ENCODE measurements around the gene ARHGAP9.
A peak's percentile ranks its signal among the peaks of the same experiment; 100 is the strongest.
"Not testable (repeated sequence)": the region's sequence is repeated elsewhere in the genome, so short reads cannot be mapped to it uniquely, and the experiment has no call there.

ARHGAP9 gene

DNA sequence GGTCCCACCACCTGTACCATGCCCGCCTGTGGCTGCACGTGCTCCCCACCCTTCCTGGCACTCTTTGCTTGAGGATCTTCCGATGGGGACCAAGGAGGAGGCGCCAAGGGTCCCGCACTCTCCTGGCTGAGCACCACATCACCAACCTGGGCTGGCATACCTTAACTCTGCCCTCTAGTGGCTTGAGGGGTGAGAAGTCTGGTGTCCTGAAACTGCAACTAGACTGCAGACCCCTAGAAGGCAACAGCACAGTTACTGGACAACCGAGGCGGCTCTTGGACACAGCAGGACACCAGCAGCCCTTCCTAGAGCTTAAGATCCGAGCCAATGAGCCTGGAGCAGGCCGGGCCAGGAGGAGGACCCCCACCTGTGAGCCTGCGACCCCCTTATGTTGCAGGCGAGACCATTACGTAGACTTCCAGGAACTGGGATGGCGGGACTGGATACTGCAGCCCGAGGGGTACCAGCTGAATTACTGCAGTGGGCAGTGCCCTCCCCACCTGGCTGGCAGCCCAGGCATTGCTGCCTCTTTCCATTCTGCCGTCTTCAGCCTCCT, 23.4 kb downstream of the ARHGAP9 start:
- peak; percentile 83 for DNase-seq

- DNase-seq = no peak
Observed at GRCh38 chr12:57455374-57456144, 24.1 kb downstream of the ARHGAP9 start.

DNA sequence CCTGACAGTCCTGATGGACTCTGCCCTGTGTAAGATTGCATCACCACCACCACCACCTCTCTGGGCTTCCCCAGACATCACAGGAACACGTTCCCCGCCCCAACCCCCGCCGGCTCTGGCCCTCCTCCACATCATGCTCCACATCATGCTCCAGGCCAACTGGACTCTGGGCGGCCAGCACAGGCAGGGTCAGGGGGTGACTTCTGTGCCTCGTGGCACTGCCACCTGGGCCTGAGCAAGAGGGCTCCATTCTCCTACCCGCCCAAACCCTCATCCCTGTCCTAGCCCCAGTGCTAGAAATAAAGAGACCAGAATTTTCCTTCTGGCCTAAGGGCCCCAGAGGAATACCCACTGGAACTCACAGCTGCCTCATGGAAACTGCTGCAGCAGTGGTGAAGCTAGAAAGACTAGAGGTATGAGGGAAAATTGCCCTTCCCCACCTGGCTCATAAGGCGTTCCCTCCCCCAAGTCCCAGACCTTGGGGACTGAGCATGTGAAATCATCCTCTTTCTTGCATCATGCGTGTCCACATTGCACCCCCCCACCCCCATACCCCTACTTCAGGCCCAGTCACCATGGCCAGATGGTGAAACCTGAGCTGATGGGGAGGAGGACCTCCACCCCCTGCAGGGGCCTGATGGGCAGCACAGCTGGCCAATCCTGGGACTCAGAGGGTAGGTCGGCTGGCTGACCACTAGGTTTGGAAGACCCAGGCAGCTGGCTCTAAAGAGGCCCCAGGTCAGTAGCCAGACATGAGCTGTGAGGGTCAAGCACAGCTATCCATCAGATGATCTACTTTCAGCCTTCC, 24.9 kb downstream of the ARHGAP9 start, which contains the start of gene INHBE:
TSS of gene INHBE (plus strand) at position 742 of the 808 bp plus-strand sequence. CDS start 230 bp downstream, outside the sequence.
- no peak for DNase-seq

- DNase-seq = no peak
Observed at GRCh38 chr12:57454213-57454565, 25.5 kb downstream of the ARHGAP9 start.

DNA sequence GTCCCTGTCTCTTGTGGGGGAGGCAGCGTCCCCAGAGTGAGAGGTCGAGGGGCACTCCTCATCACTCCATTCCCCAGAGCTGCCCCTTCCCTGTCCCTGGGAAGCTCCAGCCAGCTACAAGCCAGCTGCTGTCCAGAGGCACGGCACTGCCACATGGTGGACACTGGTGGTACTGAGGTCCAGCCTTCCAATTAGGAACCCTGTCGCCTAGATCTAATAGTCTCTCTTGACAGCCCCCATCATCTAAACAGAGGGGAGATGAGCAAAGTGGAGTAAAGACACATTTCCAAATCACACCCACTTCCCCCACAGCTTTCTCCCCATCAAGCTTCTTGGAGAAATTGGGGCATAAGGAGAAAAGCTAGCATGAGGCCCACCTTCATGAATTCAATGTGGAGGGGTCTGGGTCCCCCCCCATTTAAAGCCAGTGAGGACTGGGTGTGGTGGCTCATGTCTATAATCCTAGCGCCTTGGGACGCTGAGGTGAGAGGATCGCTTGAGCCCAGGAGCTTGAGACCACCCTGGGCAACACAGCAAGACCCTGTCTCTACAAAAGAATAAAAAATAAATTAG, 26.6 kb downstream of the ARHGAP9 start:
- DNase-seq = peak; percentile 84

GRCh38 chr12:57452181-57452936, 27.3 kb downstream of the ARHGAP9 start:
- no peak for DNase-seq

- no peak for DNase-seq
Observed at GRCh38 chr12:57451233-57451778, 28.4 kb downstream of the ARHGAP9 start.

DNA sequence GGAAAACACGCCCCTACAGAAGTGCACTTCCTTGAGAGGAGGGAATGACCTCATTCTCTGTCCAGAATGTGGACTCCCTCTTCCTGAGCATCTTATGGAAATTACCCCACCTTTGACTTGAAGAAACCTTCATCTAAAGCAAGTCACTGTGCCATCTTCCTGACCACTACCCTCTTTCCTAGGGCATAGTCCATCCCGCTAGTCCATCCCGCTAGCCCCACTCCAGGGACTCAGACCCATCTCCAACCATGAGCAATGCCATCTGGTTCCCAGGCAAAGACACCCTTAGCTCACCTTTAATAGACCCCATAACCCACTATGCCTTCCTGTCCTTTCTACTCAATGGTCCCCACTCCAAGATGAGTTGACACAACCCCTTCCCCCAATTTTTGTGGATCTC, 29.6 kb downstream of the ARHGAP9 start:
- DNase-seq = no peak

GRCh38 chr12:57449375-57449774, 30.3 kb downstream of the ARHGAP9 start:
- no peak for DNase-seq

DNA sequence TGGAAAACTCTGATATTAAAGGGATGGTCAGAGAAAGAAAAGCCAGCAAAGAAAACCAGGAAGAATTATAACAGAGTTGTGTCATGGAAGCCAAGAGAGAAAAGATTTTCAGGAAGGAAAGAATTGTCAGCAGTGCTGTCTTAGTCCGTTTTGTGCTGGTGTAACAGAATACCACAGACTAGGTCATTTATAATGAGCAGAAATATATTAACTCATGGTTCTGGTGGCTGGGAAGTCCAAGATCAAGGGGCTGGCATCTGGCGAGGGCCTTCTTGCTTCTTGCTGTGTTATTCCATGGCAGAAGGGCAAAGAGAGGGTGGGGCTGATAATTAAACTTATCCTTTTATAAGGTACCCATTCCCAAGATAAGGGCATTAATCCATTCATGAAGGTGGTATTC, 31.0 kb downstream of the ARHGAP9 start:
- no peak for DNase-seq

DNA sequence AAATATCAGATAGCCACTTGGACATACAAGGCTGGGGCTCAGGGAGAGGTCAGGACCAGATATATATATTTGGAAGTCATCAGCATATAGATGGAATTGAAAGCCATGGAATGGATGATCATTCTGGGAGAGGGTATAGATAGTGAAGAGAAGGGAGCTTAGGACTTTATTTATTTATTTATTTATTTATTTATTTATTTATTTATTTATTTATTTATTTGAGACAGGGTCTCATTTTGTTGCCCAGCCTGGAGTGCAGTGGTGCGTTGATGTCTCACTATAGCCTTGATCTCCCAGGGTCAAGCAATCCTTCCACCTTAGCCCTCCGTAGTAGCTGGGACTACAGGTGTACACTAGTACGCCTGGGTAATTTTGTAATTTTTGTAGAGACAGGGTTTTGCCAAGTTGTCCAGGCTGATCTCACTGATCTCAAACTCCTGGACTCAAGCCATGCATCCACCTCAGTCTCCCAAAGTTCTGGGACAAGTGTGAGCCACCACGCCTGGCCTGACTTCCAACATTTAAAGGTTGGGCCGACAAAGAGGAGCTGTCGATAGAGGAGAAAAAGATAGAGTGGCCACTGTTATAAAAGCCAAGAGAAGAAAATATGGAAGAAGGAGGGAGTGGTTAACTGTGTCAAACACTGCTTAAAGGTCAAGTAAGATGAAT, 33.2 kb downstream of the ARHGAP9 start:
- DNase-seq = no peak

DNA sequence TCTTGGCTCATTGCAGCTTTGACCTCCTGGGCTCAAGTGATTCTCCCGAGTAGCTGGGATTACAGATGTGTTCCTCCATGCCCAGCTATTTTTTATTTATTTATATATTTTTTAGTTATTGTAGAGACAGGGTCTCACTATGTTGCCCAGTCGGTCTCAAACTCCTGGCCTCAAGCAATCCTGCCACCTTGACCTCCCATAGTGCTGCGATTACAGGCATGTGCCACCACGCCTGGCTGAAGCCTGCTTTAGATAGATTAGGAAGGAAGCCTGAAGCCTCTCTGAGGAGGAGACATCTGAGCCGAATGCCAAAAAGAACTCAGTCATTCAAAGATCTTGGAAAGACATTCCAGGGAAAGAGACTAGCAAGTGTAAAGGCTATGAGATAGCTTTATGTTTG, 34.9 kb downstream of the ARHGAP9 start:
- DNase-seq = peak; percentile 27

- DNase-seq = not testable (repeated sequence)
Observed at GRCh38 chr12:57444337-57444736, 35.3 kb downstream of the ARHGAP9 start.

DNA sequence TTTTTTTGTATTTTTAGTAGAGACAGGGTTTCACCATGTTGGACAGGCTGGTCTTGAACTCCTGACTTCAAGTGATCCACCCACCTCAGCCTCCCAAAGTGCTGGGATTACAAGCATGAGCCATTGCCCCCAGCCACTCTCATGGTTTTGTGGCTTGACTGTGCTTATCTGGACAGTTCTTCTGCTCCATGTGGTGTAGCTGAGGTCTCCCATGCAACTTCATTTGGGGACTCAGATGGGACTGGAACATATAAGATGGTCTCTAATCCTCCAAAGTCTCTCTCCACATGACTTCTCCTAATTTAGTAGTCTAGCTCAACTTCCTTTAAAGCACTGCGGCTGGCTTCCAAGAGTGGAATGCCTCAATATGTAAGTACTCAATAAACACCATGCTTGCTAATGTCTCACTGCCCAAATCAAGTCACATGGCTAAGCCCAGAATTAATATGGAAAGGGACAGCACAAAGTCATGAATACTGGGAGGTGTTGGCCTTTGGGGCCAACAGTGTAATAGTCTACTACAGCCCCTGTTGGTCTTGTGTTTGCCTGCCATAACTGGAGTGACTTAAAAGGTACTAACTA, 37.7 kb downstream of the ARHGAP9 start:
- DNase-seq = peak; percentile 51

- not testable (repeated sequence) for DNase-seq
Observed at GRCh38 chr12:57441393-57441792, 38.3 kb downstream of the ARHGAP9 start.

GRCh38 chr12:57439762-57440266, 39.9 kb downstream of the ARHGAP9 start:
- DNase-seq = no peak

DNA sequence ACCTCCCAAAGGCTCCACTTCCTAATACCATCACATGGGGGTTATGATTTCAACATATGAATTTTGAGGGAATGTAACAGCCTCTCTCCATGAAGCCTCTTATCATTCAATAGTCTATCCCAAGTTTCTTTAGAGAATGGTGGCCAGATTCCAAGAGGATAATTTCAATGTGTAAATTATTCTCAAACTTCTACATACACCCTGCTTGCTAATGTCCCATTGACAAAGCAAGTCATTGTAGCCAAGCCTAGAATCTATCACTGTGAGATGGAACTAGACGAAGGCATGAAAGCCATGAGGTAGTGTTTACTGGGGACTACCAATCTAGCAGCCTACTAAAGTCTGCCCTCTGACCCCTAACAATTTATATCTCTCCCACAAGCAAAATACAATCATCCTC, 41.3 kb downstream of the ARHGAP9 start:
- no peak for DNase-seq

- peak; percentile 47 for DNase-seq
Observed at GRCh38 chr12:57435293-57435692, 44.4 kb downstream of the ARHGAP9 start.

GRCh38 chr12:57434517-57435223, 45.0 kb downstream of the ARHGAP9 start, which contains the start of gene INHBC:
Gene INHBC (plus strand): TSS chr12:57434784. CDS start chr12:57434887, 103 bp downstream.
- no peak for DNase-seq

DNA sequence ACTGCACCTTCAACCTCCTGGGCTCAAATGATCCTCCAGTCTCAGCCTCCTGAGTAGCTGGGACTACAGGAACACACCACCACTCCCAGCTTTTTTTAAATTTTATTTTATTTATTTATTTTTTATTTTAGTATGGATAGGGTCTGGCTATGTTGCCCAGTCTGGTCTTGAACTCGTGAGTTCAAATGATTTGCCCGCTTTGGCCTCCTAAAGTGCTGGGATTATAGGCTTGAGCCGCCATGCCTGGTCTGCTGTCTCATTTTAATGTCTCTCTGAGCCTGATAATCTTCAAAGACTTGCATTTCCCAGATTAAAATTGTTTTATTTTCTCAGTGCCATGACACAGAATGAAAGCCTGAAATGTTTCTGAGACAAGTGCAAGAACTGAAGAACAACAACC, 46.3 kb downstream of the ARHGAP9 start:
- DNase-seq = no peak

Data from hematopoietic multipotent progenitor cell treated with erythropoietin and hydrocortisone succinate and interleukin-3 and kit ligand, for 6 days (in vitro differentiated cells).